ENCODE data around the gene APOBEC3B. TPM values are rescaled to one million over a fixed set of nuclear protein-coding genes. Genes with fewer than 3 reads are reported as not detected.

APOBEC3B gene
- polyA plus RNA-seq, 1 donor = 3.8 TPM

Other genes with a start within 250 kb of the APOBEC3B start
- 66.5 TPM for gene SUN2, start 226.3 kb upstream of the APOBEC3B start, polyA plus RNA-seq
- gene DNAL4, start 188.2 kb upstream of the APOBEC3B start, polyA plus RNA-seq = 16.8 TPM
- 9.8 TPM for gene NPTXR, start 138.3 kb upstream of the APOBEC3B start, polyA plus RNA-seq
- gene CBX6, start 110.1 kb upstream of the APOBEC3B start, polyA plus RNA-seq = 25.6 TPM
- gene APOBEC3A, start 24.7 kb upstream of the APOBEC3B start, polyA plus RNA-seq = 0.07 TPM
- gene APOBEC3C, start 31.9 kb downstream of the APOBEC3B start, polyA plus RNA-seq = 13.9 TPM
- 2.9 TPM for gene APOBEC3D, start 38.8 kb downstream of the APOBEC3B start, polyA plus RNA-seq
- 3.9 TPM for gene APOBEC3F, start 58.5 kb downstream of the APOBEC3B start, polyA plus RNA-seq
- 7.0 TPM for gene APOBEC3G, start 94.9 kb downstream of the APOBEC3B start, polyA plus RNA-seq
- 0.42 TPM for gene APOBEC3H, start 114.9 kb downstream of the APOBEC3B start, polyA plus RNA-seq
- 15.3 TPM for gene CBX7, start 170.3 kb downstream of the APOBEC3B start, polyA plus RNA-seq